H1 (cell line): ENCODE measurements around the gene HILPDA. TPM values are rescaled to one million over a fixed set of nuclear protein-coding genes. Genes with fewer than 3 reads are reported as not detected.

ENCODE experiments used
- ASH2L ChIP-seq: fragments of 200-600, 300-600 bp; sonication (generic); IDR thresholded peaks from one replicate; pipeline ENCODE4 v1.7.1; 2017; ENCODE audit warnings: low read length
- EGR1 ChIP-seq: IDR thresholded peaks from 2 replicates; pipeline ENCODE4 v1.6.1; 2011; ENCODE audit warnings: low read depth, low read length, borderline replicate concordance
- MAX ChIP-seq: IDR thresholded peaks from 2 replicates; pipeline ENCODE4 v1.6.1; 2012; ENCODE audit warnings: inconsistent platforms
- NRF1 ChIP-seq: IDR thresholded peaks from 2 replicates; pipeline ENCODE4 v1.6.1; 2011; ENCODE audit warnings: mild to moderate bottlenecking, low read depth, low read length, improper control_type of control experiment
- PHF8 ChIP-seq: fragments of 200-600 bp; sonication (generic); conservative IDR thresholded peaks from 2 replicates; pipeline ENCODE4 v1.7.1; 2012; ENCODE audit warnings: low read depth, mild to moderate bottlenecking, inconsistent platforms, low read length, moderate library complexity
- POLR2A ChIP-seq, 2 experiments: IDR thresholded peaks; 1 replicate in 1 of 2; 2 replicates in 1 of 2; pipeline ENCODE4 v1.6.1; 2011; ENCODE audit warnings: low read depth in 2 of 2, low read length in 2 of 2, mild to moderate bottlenecking in 2 of 2; ENCODE audit errors: control extremely low read depth in 1 of 2
- RAD21 ChIP-seq, 2 experiments: IDR thresholded peaks in 1 of 2; conservative IDR thresholded peaks in 1 of 2; 2 replicates each; pipeline ENCODE4 v1.6.1; 2011; ENCODE audit warnings: low read depth in 2 of 2, low read length in 2 of 2, improper control_type of control experiment in 1 of 2, inconsistent platforms in 1 of 2, mild to moderate bottlenecking in 1 of 2, moderate library complexity in 1 of 2
- RBBP5 ChIP-seq: IDR thresholded peaks from 2 replicates; pipeline ENCODE4 v1.7.1; 2012; ENCODE audit warnings: low read depth, mild to moderate bottlenecking, inconsistent platforms, low read length, moderate library complexity, borderline replicate concordance
- RFX5 ChIP-seq: IDR thresholded peaks from 2 replicates; pipeline ENCODE4 v1.6.1; 2011; ENCODE audit warnings: low read depth, low read length, improper control_type of control experiment, borderline replicate concordance
- polyA plus RNA-seq, 7 experiments: library from polyadenylated mRNA; depleted of rRNA in 3 of 7; stranded (reverse) in 5 of 7; unstranded in 2 of 7; fragments of >200 nt in 5 of 7; fragments of 200-250 nt in 2 of 7; gene quantifications; 1 replicate in 5 of 7; 2 replicates in 1 of 7; 4 replicates in 1 of 7; pipeline versions ENCODE4 v1.2.1 to v1.2.3, GENCODE V29; 2011 to 2013; ENCODE audit warnings: missing spikeins in 2 of 7, mixed read lengths in 2 of 7
- total RNA-seq: library from RNA; stranded (reverse); fragmentation: NEBNext Ultra II Directional; extraction: Animal tissue kit (Norgen Biotek cat#: 25700); gene quantifications from 2 replicates; pipeline ENCODE4 v1.2.1, GENCODE V29; 2021
- TF ChIP-seq, protein P1 (sequence below): fragments of 300-600 bp; sonication (generic); IDR thresholded peaks from 2 replicates; pipeline ENCODE4 v1.7.1; 2012; ENCODE audit warnings: low read length, moderate library complexity, mild to moderate bottlenecking, inconsistent platforms; ENCODE audit not compliant: insufficient replicate concordance

HILPDA gene
- total and polyA plus RNA-seq, 2 of the 8 experiments (the other 6 are each of a cell fraction or from before 2014, with no cell fraction given) = 35.6 to 80.0 TPM

GRCh38 chr7:128455543-128456254 lies at the start of gene HILPDA (continued):
- TF ChIP-seq, protein P1, sequence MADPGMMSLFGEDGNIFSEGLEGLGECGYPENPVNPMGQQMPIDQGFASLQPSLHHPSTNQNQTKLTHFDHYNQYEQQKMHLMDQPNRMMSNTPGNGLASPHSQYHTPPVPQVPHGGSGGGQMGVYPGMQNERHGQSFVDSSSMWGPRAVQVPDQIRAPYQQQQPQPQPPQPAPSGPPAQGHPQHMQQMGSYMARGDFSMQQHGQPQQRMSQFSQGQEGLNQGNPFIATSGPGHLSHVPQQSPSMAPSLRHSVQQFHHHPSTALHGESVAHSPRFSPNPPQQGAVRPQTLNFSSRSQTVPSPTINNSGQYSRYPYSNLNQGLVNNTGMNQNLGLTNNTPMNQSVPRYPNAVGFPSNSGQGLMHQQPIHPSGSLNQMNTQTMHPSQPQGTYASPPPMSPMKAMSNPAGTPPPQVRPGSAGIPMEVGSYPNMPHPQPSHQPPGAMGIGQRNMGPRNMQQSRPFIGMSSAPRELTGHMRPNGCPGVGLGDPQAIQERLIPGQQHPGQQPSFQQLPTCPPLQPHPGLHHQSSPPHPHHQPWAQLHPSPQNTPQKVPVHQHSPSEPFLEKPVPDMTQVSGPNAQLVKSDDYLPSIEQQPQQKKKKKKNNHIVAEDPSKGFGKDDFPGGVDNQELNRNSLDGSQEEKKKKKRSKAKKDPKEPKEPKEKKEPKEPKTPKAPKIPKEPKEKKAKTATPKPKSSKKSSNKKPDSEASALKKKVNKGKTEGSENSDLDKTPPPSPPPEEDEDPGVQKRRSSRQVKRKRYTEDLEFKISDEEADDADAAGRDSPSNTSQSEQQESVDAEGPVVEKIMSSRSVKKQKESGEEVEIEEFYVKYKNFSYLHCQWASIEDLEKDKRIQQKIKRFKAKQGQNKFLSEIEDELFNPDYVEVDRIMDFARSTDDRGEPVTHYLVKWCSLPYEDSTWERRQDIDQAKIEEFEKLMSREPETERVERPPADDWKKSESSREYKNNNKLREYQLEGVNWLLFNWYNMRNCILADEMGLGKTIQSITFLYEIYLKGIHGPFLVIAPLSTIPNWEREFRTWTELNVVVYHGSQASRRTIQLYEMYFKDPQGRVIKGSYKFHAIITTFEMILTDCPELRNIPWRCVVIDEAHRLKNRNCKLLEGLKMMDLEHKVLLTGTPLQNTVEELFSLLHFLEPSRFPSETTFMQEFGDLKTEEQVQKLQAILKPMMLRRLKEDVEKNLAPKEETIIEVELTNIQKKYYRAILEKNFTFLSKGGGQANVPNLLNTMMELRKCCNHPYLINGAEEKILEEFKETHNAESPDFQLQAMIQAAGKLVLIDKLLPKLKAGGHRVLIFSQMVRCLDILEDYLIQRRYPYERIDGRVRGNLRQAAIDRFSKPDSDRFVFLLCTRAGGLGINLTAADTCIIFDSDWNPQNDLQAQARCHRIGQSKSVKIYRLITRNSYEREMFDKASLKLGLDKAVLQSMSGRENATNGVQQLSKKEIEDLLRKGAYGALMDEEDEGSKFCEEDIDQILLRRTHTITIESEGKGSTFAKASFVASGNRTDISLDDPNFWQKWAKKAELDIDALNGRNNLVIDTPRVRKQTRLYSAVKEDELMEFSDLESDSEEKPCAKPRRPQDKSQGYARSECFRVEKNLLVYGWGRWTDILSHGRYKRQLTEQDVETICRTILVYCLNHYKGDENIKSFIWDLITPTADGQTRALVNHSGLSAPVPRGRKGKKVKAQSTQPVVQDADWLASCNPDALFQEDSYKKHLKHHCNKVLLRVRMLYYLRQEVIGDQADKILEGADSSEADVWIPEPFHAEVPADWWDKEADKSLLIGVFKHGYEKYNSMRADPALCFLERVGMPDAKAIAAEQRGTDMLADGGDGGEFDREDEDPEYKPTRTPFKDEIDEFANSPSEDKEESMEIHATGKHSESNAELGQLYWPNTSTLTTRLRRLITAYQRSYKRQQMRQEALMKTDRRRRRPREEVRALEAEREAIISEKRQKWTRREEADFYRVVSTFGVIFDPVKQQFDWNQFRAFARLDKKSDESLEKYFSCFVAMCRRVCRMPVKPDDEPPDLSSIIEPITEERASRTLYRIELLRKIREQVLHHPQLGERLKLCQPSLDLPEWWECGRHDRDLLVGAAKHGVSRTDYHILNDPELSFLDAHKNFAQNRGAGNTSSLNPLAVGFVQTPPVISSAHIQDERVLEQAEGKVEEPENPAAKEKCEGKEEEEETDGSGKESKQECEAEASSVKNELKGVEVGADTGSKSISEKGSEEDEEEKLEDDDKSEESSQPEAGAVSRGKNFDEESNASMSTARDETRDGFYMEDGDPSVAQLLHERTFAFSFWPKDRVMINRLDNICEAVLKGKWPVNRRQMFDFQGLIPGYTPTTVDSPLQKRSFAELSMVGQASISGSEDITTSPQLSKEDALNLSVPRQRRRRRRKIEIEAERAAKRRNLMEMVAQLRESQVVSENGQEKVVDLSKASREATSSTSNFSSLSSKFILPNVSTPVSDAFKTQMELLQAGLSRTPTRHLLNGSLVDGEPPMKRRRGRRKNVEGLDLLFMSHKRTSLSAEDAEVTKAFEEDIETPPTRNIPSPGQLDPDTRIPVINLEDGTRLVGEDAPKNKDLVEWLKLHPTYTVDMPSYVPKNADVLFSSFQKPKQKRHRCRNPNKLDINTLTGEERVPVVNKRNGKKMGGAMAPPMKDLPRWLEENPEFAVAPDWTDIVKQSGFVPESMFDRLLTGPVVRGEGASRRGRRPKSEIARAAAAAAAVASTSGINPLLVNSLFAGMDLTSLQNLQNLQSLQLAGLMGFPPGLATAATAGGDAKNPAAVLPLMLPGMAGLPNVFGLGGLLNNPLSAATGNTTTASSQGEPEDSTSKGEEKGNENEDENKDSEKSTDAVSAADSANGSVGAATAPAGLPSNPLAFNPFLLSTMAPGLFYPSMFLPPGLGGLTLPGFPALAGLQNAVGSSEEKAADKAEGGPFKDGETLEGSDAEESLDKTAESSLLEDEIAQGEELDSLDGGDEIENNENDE = no peak
- TF ChIP-seq PHF8 (peak; percentile 82), ASH2L (peak; percentile 70), EGR1 (peak; percentile 36; the same call in 1 of the 2 replicates), RAD21 (IDR thresholded peaks at IDR 0.05 in 1 of 2, conservative IDR thresholded peaks at IDR 0.05 in 1 of 2; ENCODE audit: low read depth in 2 of 2, low read length in 2 of 2) (peak in 1 of 2 experiments; percentile 2; a peak in 1 of 4 replicates), MAX (peak; percentile 89), NRF1 (peak; percentile 77), RBBP5 (peak; percentile 82), RFX5 (no peak), POLR2A (IDR thresholded peaks at IDR 0.05; ENCODE audit: control extremely low read depth in 1 of 2, low read depth in 2 of 2, low read length in 2 of 2) (peak; percentile 86 to 96)
